HepG2 (cell line): Measurements from ENCODE around the gene ZNF367.

ENCODE experiments used
- ATF7 ChIP-seq, 2 experiments: fragments of 450-650 bp in 1 of 2; sonication (generic) in 1 of 2; formaldehyde crosslinking in 1 of 2; IDR thresholded peaks; 2 replicates each; pipeline versions ENCODE4 v1.4.0 to v1.6.1; 2016 to 2020; ENCODE audit warnings: antibody characterized with exemption in 1 of 2, mild to moderate bottlenecking in 1 of 2, missing genetic modification reagents in 1 of 2
- SIN3A ChIP-seq: IDR thresholded peaks from 2 replicates; pipeline ENCODE4 v1.6.1; 2011; ENCODE audit warnings: low read depth, mild to moderate bottlenecking, control low read depth, low read length, borderline replicate concordance
- TF ChIP-seq, protein P1 (sequence below): sonication (generic); formaldehyde crosslinking; IDR thresholded peaks from 2 replicates; pipeline ENCODE4 v1.4.0; 2020; ENCODE audit warnings: mild to moderate bottlenecking, missing genetic modification reagents, borderline replicate concordance

DNA sequence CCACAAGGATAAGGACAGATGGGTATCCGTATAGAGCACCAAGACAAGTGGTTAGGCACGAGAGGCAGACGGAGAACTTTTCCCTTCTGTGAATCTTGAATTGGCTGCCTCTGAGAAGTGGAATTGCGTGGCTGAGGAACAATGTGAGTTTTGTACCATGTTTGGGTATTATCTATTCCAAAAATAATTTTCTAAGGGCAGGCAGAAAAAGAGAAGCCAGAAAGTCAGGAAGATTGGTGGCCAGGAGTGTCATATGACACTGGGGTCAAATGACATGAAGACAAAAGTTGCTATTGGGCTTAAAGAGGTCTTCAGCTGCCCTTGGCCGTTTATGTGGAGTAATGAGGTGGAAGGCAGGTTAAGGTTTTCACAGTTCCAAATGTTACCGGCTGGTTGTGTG is 46.3 kb upstream of the ZNF367 start:
- TF ChIP-seq, protein P1, sequence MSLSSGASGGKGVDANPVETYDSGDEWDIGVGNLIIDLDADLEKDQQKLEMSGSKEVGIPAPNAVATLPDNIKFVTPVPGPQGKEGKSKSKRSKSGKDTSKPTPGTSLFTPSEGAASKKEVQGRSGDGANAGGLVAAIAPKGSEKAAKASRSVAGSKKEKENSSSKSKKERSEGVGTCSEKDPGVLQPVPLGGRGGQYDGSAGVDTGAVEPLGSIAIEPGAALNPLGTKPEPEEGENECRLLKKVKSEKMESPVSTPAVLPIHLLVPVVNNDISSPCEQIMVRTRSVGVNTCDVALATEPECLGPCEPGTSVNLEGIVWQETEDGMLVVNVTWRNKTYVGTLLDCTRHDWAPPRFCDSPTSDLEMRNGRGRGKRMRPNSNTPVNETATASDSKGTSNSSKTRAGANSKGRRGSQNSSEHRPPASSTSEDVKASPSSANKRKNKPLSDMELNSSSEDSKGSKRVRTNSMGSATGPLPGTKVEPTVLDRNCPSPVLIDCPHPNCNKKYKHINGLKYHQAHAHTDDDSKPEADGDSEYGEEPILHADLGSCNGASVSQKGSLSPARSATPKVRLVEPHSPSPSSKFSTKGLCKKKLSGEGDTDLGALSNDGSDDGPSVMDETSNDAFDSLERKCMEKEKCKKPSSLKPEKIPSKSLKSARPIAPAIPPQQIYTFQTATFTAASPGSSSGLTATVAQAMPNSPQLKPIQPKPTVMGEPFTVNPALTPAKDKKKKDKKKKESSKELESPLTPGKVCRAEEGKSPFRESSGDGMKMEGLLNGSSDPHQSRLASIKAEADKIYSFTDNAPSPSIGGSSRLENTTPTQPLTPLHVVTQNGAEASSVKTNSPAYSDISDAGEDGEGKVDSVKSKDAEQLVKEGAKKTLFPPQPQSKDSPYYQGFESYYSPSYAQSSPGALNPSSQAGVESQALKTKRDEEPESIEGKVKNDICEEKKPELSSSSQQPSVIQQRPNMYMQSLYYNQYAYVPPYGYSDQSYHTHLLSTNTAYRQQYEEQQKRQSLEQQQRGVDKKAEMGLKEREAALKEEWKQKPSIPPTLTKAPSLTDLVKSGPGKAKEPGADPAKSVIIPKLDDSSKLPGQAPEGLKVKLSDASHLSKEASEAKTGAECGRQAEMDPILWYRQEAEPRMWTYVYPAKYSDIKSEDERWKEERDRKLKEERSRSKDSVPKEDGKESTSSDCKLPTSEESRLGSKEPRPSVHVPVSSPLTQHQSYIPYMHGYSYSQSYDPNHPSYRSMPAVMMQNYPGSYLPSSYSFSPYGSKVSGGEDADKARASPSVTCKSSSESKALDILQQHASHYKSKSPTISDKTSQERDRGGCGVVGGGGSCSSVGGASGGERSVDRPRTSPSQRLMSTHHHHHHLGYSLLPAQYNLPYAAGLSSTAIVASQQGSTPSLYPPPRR (CRISPR knock-in tag) = no peak
- TF ChIP-seq ATF7 (IDR thresholded peaks at IDR 0.05) (no peak), ATF7 (CRISPR knock-in tag; IDR thresholded peaks at IDR 0.05) (no peak), SIN3A (no peak)
